ENCODE measurements around the gene PRDM16.

Gene PRDM16

DNA sequence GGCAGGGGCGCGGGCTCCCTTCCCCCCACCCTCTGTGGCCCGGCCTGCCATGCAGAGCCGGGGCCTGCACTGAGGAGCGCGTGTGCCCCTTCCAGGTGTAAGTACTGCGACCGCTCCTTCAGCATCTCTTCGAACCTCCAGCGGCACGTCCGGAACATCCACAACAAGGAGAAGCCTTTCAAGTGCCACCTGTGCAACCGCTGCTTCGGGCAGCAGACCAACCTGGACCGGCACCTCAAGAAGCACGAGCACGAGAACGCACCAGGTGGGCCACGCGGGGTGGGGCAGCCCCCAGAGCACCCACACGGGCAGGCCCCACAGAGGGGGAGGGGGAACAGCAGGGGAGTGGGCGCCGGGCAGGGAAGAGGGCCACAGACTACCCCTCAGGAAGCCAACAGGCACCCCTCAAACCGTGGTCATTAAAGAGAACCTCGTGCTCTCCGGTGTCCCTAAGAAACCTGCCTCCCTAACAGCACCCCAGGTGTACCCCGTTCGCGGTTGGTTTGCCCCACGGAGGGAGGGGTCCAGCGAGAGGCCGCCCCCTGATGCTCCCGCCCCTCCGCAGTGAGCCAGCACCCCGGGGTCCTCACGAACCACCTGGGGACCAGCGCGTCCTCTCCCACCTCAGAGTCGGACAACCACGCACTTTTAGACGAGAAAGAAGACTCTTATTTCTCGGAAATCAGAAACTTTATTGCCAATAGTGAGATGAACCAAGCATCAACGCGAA, 356.6 kb downstream of the PRDM16 start:
- no peak for DNase-seq

DNA sequence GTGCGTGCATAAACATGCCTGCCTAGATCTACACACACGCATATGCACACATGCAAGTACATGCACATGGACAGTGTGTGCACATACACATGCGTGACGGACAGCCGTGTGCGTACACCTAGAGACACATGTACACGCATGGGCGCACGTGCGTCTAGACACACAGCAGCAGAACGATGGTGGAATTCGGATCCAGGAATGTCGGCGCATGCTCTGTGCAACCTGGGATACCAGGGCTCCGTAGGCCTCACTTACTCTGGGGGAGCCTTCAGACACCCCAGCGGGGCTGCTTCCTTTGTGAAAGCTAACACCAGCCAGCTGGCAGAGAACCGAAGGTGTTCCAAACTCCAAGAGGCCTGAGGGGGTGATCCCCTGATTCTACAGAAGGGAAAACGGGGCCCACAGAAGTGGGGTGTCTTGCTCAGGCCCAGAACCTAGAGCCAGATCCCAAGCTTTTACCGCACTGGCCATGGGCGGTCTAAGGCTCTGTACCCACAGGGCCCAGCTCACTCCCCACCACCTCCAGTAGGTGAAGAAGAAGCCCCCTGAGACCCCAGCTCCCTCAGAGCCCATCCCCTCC, 358.0 kb downstream of the PRDM16 start:
- no peak for DNase-seq

DNA sequence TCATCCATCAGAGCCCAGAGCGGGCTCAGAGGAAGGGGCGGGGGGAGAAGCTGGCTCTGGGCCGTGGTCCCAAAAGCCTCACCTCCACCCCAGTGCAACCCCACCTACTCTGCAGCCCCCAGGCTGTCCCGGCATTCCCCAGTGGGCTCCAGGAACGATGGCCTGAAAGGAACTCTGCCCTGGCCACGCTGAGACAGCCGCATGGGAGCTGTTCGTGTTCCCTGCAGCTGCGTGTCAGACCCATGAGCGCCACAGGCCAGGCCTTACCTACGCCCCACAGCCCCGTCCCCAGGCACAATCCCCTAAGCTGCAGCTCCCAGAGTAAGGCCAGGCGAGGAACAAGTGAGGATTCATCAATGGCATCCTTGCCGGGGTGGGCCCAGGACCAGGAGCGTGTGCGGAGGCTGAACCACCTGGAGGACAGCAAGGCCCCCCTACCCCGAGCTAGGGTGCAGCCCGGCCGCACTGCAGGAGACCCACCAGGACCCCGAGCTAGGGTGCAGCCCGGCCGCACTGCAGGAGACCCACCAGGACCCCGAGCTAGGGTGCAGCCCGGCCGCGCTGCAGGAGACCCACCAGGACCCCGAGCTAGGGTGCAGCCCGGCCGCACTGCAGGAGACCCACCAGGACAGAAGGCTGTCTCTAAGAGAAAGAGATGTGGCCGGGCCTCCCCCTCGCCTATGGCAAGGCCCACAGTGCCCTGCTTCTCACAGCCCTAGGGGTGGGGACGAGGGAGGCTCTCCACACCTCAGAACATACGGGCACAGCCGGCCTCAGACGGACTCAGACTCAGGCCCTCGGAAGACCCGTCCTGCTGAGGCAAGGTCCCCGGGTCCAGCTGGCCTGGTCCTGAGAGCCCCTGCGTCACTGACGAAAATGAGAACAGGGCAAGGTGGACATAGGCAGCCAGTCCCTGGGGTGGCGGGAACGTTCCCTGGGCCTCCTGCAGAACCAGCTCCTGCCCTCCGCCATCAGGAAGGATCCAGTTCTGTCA, 359.0 kb downstream of the PRDM16 start:
- DNase-seq, result no peak

DNA sequence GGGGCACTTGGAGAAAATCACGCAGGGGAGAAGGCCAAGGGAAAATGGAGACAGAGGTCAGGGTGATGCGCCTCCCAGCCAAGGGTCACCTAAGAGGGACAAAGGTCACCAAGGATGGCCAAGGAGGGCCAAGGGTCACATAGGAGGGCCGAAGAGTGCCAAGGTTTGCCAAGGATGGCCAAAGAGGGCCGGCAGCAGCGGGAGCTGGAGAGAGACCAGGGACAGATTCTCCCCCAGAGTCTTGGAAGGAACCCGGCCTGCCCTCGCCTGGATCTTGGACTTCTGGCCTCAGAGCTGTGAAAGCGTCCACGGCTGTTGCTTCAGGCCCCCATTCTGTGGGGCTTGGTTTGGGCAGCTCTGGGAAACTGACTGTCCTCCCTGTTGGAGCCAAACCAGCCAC, 359.9 kb downstream of the PRDM16 start:
- DNase-seq, result no peak

DNA sequence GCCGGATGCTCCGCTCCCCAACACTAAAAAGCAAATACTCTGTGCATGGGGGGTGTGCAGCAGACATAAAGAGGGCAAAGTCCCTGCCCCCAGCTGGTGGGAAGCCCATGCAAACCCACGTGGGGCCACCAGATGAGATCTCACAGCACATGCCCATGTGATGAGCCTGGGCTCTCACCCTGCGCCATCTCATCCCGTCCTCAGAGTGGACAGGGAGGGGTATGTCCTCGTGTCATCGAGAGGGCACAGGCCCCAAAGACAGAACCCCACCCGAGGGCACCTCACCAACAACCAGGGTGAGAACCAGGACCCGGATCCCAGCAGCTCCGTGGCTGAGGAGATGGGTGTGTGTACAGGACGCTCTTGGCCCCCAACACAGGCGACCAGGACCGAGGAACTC, 360.3 kb downstream of the PRDM16 start:
- DNase-seq, result no peak

DNA sequence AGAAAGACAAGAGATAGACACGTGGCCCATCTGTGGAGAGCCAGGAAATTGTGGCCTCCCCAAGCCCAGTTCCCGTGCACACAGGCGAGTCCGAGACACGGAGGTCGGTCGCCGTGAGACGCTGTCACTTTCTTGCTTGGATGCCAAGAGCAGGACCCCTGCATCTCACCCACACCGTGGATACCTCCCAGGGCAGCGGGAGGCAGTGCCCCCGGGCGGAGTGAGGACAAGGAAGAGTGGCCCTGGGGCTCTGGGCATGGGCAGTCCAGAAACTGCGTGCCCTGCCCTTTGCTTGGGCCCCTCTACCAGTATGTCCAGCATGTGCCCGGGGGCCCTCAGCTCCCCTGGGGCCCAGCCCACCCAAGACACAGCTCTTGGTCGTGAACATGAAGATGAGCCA, 360.8 kb downstream of the PRDM16 start:
- DNase-seq, result no peak

DNA sequence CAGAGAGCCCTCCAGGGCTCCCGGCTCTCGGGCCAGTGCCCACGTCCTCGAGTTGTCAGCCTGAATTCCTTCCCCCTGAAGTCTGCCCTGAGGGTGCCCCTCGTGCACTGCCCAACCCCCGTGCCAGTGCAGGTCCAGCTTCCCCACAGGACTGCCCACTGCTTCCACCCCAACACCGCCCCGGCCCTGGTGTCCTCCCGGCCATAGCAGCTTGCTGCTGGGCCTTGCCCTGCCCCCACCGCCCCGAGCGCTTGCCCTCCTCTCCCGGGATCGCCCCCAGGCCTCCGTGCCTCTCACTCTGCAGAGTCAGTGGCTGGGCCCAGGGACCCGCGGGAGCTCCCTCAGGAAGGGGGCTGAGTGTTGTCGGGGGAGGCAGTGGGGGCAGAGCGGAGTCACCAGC, 361.4 kb downstream of the PRDM16 start:
- DNase-seq, result no peak

DNA sequence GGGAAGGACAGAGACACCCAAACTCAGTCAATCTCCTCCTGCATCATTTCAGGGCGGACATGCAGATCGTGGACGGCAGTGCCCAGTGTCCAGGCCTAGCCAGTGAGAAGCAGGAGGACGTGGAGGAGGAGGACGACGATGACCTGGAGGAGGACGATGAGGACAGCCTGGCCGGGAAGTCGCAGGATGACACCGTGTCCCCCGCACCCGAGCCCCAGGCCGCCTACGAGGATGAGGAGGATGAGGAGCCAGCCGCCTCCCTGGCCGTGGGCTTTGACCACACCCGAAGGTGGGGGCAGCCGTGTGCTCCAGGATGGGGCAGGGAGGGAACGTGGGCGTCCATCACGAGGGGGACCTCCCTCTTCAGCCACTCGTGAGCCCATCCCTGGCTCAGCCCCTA, 361.8 kb downstream of the PRDM16 start:
- DNase-seq, result no peak

DNA sequence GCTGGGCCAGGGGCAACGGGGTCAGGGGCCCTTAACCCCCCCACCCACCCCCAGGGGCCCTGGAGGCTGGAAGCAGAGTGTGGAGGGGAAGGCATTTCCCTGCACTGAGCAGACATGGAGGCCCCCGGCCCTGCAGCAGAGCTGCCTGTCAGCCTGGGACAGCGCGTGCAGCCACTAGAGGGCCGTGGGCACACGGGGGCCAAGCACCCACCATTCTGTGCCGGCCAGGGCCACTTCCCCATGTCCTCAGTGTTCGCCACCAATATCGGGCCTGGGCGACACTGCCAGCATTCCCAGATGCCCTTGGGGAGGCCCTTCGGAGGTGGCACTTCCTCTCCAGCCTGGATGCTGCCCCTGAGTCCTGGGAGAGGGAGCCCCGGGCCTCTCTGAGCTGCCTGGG, 362.3 kb downstream of the PRDM16 start:
- DNase-seq, result no peak

DNA sequence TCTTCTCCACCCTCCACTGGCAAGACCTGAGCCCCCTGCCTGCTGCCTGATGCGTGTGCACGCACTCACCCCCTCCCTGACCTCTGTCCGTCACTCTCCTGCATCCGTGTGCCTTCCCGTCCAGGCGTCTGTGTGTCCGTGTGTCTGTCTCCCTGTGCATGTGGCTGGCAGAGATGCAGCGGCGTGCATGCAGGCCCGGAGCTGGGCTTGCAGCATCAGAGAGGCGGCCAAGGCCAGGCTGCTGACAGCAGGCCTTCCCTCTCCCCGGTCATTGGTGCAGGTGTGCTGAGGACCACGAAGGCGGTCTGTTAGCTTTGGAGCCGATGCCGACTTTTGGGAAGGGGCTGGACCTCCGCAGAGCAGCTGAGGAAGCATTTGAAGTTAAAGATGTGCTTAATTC, 362.7 kb downstream of the PRDM16 start:
- DNase-seq, result no peak

DNA sequence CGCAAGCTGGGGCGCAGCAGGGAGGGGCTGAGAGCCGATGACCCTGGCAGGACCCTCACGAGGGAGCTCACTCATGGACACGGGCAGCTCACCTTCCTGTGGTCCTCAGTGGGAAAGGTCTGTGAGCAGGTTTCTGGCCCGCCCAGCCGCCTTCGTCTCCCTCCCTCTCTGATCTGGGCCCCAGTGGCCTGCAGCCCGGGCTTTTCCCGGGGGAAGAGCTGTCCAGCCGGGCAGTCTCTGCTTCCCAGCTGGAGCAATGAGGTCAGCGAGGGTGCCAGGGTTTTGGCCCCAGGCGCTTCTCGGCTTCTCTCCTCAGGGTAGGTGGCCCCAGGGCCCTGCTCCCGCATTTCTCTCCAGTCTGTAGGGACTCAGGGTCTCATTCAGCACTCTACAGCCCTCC, 363.3 kb downstream of the PRDM16 start:
- no peak for DNase-seq

DNA sequence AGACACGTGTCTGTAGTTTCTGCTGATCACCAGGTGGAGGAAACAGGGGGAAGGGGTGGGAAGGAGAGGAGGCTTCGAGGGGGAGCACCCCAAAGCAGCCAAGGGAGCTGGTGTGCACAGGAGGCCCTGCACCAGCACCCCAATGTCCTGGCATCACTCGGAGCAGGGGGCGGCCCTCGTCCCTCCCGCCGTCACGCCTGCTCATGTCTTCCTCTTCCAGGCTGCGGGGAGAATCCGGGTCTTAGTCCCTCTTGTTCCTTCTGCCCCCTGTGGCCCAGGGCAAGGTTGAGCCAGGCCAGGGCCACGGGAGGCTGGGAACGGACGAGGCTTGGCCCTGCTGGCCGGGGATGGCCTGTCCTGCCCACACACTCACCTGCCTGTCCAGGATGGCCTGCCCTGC, 364.1 kb downstream of the PRDM16 start:
- DNase-seq, result no peak

DNA sequence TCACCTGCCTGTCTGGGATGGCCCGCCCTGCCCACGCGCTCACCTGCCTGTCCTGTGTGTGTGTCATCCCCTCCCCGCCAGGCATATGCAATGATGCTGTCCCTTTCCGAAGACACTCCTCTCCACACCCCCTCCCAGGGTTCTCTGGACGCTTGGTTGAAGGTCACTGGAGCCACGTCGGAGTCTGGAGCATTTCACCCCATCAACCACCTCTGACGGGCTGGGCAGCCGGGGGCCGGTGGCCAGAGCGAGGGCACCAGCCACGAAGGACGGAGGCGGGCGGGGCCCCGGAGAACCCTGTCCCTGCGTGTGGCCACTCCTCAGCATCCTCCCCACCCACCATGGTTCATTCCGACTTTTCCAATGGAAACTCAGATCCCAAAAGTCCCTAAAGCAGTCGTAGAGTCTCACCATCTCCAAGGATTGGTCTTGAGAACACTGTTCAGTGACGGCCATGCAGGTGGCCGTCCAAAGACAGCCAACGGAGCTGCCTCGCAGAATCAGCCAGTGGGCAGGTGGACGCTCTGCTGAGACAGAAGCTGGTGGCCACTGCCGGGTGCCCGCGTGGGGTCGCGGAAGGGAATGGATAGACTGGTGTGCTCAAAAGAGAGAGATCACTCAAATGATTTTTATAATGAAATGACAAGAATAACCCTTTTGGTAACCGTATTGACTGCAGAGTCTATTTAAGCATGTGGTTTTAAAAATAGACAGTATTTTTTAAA, 364.8 kb downstream of the PRDM16 start:
- DNase-seq, result no peak

DNA sequence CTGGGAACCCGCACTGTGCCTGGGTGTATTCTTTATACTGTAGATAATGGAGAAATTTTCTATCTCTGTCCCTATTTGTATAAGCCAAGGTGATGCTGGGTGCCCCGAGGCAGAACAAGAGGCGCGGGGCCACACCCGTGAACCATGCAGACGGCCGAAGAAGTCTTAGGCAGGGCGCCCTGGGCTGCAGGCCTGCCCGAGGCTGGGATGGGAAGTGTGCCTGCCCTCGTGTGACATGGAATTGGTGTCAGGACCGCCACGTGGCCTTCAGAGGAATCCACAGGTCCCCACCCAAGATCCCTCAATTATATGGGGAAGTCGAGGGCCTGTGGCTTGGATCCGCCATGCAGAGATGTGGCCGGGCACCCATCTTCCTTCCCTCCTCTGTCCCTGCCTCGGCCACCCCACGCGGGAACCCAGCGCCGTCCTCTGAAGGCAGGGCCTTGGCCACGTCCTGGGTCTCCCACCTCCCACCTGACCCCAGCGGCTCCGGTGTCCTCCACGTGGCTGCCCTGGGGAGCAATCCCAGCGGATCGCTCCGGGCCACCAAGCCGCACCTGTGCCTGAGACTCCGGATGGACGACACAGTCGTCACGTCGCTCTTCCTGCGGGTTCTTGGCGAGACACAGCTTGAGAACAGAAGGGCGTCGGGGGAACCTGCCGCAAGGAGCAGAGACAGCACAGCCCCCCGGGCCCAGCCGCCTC, 365.6 kb downstream of the PRDM16 start:
- DNase-seq, result no peak

DNA sequence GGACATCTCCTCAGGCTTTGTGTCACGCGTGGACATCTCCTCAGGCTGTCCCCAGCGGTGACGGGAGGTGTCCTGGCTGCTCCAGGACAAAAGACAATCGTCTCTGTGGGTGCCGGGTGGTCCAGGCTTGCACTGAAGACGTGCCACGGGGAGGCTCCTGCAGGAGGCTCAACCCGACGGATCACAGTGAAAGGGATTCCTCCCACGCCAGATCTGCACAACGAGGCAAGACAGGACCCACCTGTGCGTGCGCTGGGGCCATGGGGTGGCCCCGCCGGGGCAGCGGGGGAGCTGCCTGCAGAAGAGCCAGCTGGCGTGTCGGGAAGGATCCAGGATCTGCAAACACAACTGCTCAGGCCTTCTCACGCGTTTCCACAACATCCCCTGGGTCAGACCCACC, 366.7 kb downstream of the PRDM16 start:
- no peak for DNase-seq

DNA sequence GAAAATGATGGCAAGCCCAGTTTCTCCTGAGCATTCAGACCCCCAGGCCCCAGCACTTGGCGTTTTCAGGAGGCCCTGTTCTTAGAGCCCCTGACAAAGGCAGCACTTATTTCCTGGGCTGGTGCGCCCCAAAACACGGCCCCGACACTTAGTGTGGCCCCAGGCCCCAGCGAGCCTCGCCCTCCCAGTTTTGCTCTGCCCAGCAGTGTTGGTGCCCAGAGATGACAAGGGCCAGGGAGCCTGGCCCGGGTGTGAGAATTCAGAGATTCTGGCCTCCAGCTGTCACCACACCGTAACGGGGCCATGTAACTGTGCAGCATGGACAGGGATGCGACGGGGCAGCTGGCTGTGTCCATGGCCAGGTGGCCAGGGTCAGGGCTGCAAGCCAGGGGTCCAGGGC, 367.4 kb downstream of the PRDM16 start:
- DNase-seq, result no peak

DNA sequence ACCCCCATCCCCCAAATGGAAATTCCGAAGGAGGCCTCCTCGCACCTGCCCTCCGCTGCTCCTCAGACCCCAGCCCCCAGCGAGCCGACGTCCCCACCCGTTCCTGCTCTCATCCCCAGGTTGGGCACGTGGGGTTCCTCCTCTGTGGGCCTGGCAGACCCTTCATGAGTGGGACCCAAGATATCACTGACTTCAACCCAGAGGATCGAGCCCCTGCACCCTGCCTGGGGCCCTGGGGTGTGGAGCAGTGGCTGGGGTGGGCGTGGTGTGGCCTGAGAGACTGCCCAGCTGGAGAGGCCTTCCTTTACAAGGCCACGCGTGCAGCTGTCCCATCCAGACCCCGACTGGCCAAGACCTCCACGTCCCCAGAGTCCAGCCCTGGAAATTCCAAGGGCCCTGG, 367.9 kb downstream of the PRDM16 start:
- DNase-seq, result no peak

DNA sequence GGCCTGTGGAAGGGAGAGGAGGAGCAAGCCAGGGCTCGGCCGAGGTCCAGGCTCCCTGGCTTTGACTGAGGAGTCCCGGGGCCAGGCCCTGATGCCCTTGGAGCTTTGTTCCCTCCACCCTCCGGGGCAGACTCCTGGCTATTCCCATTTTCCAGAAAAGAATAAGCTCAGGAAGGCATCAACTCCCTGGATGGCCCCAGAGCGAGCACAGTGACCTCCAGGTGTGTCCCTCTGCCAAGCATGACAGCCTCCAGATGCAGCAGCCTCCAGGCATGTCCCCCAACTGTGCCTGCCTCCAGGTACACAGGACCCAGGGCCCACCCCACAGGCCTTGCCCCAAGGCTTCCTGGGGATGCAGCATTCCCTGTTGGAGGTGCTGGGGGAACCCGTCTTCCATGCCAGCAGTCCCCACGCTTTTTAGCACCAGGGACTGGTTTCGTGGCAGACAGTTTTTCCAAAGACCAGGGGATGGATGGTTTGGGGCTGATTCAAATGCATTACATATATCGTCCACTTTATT, 369.7 kb downstream of the PRDM16 start:
- DNase-seq, result no peak

DNA sequence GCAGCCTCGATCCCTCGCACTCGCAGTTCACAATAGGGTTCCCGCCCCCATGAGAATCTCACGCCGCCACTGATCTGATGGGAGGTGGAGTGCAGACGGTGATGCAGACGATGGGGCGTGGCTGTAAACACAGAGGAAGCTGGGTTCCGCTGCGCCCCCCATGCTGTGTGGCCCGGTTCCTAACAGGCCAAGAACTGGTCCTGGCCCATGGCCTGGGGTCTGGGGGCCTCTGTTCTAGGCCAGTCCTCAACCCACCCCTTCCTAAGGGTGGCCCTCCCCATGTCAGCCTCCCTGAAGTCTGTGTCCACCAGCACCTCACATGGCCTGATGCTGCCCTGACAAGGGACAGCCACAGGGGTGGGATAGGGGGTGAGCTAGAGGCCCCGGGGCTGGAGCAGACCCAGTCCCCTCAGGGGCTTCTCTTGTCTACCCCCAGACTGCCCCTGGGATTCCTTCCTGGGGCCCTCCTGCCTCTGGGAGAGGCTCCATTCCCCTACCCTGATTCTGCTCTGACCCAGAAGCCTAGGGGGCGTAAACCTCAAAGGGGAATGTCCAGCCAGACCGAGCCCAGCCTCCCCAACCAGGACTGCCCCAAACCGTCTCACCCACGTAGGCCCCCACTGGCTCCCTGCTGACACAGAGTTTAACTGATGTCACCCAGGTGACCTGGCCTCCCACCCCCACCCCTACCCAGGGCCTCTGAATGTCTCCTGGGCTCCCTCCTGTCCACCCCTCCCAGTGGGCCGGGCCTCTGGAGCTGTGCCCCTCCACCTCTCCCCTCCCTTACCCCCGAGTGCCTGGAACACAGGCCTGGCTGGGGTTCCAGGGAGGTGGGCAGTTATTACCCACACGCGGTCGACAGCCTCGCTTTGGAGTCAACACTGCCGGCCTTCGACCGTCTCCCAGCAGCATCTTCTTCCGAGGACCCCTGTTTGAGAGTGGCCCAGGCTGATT, 370.6 kb downstream of the PRDM16 start:
- no peak for DNase-seq

DNA sequence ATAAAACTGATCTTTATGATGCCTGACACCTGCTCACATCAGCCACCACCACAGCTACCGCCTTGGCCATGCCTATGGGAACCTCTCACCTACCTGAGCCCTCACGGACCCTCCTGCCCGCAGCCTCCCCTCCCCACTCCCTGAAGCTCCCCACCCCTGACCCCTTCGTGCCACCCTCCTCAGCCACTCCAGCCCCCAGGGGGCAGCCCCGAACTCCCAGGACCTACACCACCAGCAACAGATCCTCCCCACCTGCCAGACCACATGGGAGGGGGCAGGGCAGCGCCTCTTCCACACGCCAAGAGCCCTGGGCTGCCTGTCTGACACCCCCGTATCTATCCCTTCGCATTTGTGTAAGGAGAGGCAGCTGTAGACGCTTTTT, 371.3 kb downstream of the PRDM16 start:
- DNase-seq, result no peak
